ENCODE data around the gene PSMB7. TPM values are rescaled to one million over a fixed set of nuclear protein-coding genes. Genes with fewer than 3 reads are reported as not detected.

Gene PSMB7
- total RNA-seq, 1 experiment from 2014 or later = 216 TPM

DNA sequence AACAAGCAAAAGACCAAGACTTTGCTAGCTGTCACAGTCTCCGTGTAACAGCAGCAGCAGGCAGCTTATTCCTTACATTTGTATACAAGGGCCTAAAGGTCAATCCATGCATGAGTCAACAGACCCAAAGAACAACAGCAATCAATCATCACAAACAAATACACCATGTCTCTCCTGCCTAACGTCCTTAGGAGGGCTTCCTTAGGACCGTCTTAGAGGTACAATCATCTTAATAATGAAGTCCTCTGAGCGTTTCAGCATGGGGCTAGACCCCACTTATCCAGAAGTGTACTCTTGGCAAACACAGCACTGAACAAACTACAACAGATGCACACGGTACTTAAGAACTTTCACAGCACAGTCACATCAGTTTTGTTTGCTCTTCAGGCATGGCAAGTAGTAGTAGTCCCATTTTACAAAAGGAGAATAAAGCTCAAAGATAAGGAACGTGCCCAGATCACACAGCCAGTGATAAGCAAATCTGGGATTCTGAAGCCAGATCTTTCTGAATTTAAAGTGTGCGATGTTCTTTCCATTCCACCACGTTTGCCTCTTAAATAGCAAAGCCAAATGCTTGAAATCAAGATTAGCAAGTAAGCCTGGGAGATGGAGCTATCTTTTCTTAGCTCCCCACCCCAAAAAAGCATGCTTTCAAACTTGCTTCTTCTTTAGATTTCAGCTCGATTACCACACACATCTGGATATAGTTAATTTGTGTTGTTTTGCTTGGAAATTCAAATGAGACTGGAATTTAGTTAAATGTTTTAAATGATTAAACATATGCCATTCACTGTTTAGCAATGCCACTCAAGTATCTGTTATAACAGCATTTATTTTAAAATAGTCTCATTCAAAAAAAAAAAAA is 24.2 kb downstream of the PSMB7 start:
- Mint-ChIP-seq H3K27ac (ENCODE audit: unreplicated experiment) (no peak overlapping the region), H3K4me3 (ENCODE audit: unreplicated experiment) (peak overlapping the region; percentile 25), H3K9me3 (ENCODE audit: unreplicated experiment) (no peaks in the 10 kb centered on the region), H3K27me3 (ENCODE audit: insufficient read depth, unreplicated experiment) (no peaks in the 10 kb centered on the region), H3K36me3 (ENCODE audit: insufficient read depth, unreplicated experiment) (peaks cover 35% of the 10 kb centered on the region), H3K4me1 (ENCODE audit: low read depth, unreplicated experiment) (peaks cover 44% of the 10 kb centered on the region)
- intact Hi-C loops (cut with micrococcal nuclease; ENCODE audit: unreplicated experiment) = no loop called here
- TF ChIP-seq, protein P1, sequence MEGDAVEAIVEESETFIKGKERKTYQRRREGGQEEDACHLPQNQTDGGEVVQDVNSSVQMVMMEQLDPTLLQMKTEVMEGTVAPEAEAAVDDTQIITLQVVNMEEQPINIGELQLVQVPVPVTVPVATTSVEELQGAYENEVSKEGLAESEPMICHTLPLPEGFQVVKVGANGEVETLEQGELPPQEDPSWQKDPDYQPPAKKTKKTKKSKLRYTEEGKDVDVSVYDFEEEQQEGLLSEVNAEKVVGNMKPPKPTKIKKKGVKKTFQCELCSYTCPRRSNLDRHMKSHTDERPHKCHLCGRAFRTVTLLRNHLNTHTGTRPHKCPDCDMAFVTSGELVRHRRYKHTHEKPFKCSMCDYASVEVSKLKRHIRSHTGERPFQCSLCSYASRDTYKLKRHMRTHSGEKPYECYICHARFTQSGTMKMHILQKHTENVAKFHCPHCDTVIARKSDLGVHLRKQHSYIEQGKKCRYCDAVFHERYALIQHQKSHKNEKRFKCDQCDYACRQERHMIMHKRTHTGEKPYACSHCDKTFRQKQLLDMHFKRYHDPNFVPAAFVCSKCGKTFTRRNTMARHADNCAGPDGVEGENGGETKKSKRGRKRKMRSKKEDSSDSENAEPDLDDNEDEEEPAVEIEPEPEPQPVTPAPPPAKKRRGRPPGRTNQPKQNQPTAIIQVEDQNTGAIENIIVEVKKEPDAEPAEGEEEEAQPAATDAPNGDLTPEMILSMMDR (IDR thresholded peaks at IDR 0.05; ENCODE audit: insufficient read depth in 1 of 2, low read depth in 1 of 2, low read length in 1 of 2, severe bottlenecking in 1 of 2, unreplicated experiment in 1 of 2) = no peak
- H3K4me1 ChIP-seq = peaks cover 44% of the 10 kb centered on the region
- H3K4me3 ChIP-seq (ENCODE audit: low read depth, low read length) = no peak overlapping the region
- no TSS peak for BruUV-seq (replicated peaks)
- ChIA-PET CTCF (interaction anchor here (0.6 kb wide), 1 partner anchor 193 kb away, joined by 4 read pairs; no protein-coding TSS in a partner anchor), POLR2A (interaction anchor here (1.2 kb wide), 1 partner anchor 16 kb away, joined by 4 read pairs; no protein-coding TSS in a partner anchor)
- no peaks in the 10 kb centered on the region for H3K9me3 ChIP-seq
- no peaks in the 10 kb centered on the region for H3K27me3 ChIP-seq (replicated peaks; ENCODE audit: control insufficient read depth, insufficient read depth, low read length)
- peaks cover 3% of the 10 kb centered on the region; the same call in 1 of the 2 replicates for H3K36me3 ChIP-seq (ENCODE audit: control insufficient read depth, insufficient read depth, low read length)
- DNase-seq = peak in 1 of 2 experiments; percentile 37

DNA sequence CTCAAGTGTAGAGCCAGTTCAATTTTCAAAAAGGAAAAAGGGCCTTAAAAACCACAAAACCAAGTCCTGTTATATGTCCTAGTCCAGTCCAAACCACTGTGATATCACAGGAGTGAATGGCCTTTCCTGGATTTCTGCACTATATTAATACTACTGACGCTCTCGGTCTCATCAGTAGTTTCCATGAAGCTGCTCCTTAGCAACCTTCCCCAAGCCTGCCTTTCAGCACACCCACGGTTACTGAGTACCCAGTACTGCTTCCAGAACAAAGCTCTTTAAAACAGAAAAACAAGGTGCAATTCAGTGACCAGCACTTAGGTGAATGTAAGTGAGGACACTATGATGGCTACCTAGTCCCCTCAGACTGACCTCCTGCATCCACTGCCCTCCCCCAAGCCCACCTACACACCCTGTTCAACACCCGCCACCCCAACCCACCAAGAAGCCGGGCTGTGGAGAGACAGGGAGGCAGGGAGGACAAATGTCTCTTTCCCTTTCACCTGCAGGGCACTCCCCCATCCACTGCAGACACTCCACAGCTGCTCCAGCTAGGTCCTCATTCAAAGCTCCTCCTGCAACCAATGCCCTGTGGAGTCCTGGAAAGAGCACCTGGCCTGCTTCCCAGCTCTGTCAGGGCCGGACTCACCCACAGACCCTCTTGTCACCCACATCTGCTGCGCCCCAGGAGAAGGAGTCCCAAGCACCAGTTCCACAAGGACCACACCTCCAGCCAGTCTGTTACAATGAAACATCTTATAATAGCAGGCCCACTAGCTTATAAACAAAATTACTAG is 25.9 kb downstream of the PSMB7 start:
- intact Hi-C loops (cut with micrococcal nuclease; ENCODE audit: unreplicated experiment) = no loop called here
- ChIA-PET POLR2A (interaction anchor here (0.6 kb wide), 1 partner anchor 296 kb away, joined by 3 read pairs; no protein-coding TSS in a partner anchor), CTCF (no interaction called here)
- no peak overlapping the region for H3K4me3 ChIP-seq (ENCODE audit: low read depth, low read length)
- Mint-ChIP-seq H3K27me3 (ENCODE audit: insufficient read depth, unreplicated experiment) (no peaks in the 10 kb centered on the region), H3K27ac (ENCODE audit: unreplicated experiment) (no peak overlapping the region), H3K4me3 (ENCODE audit: unreplicated experiment) (no peak overlapping the region), H3K36me3 (ENCODE audit: insufficient read depth, unreplicated experiment) (peaks cover 28% of the 10 kb centered on the region), H3K9me3 (ENCODE audit: unreplicated experiment) (no peaks in the 10 kb centered on the region), H3K4me1 (ENCODE audit: low read depth, unreplicated experiment) (peaks cover 48% of the 10 kb centered on the region)
- BruUV-seq (replicated peaks) = no TSS peak
- TF ChIP-seq, protein P1 (IDR thresholded peaks at IDR 0.05; ENCODE audit: insufficient read depth in 1 of 2, low read depth in 1 of 2, low read length in 1 of 2, severe bottlenecking in 1 of 2, unreplicated experiment in 1 of 2) = no peak
- H3K36me3 ChIP-seq (ENCODE audit: control insufficient read depth, insufficient read depth, low read length) = peaks cover 3% of the 10 kb centered on the region; the same call in 1 of the 2 replicates
- no peaks in the 10 kb centered on the region for H3K27me3 ChIP-seq (replicated peaks; ENCODE audit: control insufficient read depth, insufficient read depth, low read length)
- H3K4me1 ChIP-seq = peaks cover 56% of the 10 kb centered on the region
- no peaks in the 10 kb centered on the region for H3K9me3 ChIP-seq
- DNase-seq = no peak
